ENCODE data around the gene SPG7.

SPG7 gene

DNA sequence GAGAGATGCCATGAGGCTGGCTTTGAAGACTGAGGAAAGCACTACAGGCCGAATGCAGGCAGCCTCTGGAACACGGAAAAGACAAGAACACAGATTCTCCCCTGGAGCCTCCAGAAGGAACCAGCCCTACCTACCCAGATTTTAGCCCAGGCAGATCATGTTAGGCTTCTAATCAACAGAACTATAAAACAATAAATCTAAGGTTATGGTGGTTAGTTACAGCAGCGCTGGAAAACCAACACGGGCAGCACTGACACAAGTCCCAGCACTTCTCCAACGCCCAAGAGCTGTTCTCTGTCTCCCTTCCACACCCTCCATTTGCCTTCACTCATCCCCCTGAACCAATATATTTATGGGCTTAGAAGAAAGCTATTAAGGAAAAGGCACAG is 25.4 kb upstream of the SPG7 start (continued):
- TF ChIP-seq KLF10 (tag by site-specific recombination; IDR thresholded peaks at IDR 0.05) (no peak), ZNF473 (tag by site-specific recombination; IDR thresholded peaks at IDR 0.05) (no peak), ZNF266 (tag by site-specific recombination; IDR thresholded peaks at IDR 0.05; ENCODE audit: low read depth) (no peak), ZBTB8A (tag by site-specific recombination; IDR thresholded peaks at IDR 0.05) (0 out of 2 replicates have a peak, but pooled peaks have one; percentile 23), ZNF621 (tag by site-specific recombination; IDR thresholded peaks at IDR 0.05) (no peak), ZNF571 (tag by site-specific recombination; IDR thresholded peaks at IDR 0.05) (no peak), ZNF600 (tag by site-specific recombination; IDR thresholded peaks at IDR 0.05) (peak; percentile 40; the same call in 1 of the 2 replicates), ZXDB (tag by site-specific recombination; IDR thresholded peaks at IDR 0.05) (no peak), YY1 (tag by site-specific recombination; IDR thresholded peaks at IDR 0.05) (no peak), ZNF514 (tag by site-specific recombination; IDR thresholded peaks at IDR 0.05) (no peak)
- TF ChIP-seq, protein P1, sequence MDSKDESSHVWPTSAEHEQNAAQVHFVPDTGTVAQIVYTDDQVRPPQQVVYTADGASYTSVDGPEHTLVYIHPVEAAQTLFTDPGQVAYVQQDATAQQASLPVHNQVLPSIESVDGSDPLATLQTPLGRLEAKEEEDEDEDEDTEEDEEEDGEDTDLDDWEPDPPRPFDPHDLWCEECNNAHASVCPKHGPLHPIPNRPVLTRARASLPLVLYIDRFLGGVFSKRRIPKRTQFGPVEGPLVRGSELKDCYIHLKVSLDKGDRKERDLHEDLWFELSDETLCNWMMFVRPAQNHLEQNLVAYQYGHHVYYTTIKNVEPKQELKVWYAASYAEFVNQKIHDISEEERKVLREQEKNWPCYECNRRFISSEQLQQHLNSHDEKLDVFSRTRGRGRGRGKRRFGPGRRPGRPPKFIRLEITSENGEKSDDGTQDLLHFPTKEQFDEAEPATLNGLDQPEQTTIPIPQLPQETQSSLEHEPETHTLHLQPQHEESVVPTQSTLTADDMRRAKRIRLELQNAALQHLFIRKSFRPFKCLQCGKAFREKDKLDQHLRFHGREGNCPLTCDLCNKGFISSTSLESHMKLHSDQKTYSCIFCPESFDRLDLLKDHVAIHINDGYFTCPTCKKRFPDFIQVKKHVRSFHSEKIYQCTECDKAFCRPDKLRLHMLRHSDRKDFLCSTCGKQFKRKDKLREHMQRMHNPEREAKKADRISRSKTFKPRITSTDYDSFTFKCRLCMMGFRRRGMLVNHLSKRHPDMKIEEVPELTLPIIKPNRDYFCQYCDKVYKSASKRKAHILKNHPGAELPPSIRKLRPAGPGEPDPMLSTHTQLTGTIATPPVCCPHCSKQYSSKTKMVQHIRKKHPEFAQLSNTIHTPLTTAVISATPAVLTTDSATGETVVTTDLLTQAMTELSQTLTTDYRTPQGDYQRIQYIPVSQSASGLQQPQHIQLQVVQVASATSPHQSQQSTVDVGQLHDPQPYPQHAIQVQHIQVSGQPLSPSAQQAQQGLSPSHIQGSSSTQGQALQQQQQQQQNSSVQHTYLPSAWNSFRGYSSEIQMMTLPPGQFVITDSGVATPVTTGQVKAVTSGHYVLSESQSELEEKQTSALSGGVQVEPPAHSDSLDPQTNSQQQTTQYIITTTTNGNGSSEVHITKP (tag by site-specific recombination; IDR thresholded peaks at IDR 0.05), result no peak
- TF ChIP-seq, protein P2, sequence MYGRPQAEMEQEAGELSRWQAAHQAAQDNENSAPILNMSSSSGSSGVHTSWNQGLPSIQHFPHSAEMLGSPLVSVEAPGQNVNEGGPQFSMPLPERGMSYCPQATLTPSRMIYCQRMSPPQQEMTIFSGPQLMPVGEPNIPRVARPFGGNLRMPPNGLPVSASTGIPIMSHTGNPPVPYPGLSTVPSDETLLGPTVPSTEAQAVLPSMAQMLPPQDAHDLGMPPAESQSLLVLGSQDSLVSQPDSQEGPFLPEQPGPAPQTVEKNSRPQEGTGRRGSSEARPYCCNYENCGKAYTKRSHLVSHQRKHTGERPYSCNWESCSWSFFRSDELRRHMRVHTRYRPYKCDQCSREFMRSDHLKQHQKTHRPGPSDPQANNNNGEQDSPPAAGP (tag by site-specific recombination; IDR thresholded peaks at IDR 0.05), result no peak
- TF ChIP-seq, protein P3, sequence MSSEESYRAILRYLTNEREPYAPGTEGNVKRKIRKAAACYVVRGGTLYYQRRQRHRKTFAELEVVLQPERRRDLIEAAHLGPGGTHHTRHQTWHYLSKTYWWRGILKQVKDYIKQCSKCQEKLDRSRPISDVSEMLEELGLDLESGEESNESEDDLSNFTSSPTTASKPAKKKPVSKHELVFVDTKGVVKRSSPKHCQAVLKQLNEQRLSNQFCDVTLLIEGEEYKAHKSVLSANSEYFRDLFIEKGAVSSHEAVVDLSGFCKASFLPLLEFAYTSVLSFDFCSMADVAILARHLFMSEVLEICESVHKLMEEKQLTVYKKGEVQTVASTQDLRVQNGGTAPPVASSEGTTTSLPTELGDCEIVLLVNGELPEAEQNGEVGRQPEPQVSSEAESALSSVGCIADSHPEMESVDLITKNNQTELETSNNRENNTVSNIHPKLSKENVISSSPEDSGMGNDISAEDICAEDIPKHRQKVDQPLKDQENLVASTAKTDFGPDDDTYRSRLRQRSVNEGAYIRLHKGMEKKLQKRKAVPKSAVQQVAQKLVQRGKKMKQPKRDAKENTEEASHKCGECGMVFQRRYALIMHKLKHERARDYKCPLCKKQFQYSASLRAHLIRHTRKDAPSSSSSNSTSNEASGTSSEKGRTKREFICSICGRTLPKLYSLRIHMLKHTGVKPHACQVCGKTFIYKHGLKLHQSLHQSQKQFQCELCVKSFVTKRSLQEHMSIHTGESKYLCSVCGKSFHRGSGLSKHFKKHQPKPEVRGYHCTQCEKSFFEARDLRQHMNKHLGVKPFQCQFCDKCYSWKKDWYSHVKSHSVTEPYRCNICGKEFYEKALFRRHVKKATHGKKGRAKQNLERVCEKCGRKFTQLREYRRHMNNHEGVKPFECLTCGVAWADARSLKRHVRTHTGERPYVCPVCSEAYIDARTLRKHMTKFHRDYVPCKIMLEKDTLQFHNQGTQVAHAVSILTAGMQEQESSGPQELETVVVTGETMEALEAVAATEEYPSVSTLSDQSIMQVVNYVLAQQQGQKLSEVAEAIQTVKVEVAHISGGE (tag by site-specific recombination; conservative IDR thresholded peaks at IDR 0.05; ENCODE audit: low read depth), result no peak

DNA sequence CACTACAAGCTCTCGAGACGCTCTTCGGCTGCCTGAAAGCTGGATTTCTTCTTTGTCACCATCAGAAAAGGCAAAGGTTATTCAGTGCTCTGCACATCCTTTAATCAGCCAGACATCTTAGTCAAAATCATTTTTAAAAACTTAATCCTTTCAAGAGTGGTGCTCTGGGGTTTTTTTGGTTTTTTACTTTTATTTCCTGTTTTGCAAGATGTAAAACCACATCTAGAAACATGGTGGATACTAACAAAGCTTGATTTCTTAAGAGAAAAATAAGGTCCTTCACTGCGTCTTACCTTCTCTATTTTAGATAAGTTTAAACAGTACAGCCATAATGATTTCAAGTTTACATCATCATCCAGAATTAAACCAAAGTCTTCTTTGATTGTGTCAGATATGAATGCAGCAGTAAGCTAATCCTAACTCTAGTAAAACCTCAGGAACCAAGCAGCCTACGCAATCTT is 24.1 kb upstream of the SPG7 start:
- H3K4me1 ChIP-seq (ENCODE audit: control insufficient read depth, insufficient read depth, low read length), result peaks cover 57% of the 10 kb centered on the region
- no peaks in the 10 kb centered on the region for H3K9me3 ChIP-seq (ENCODE audit: control insufficient read depth, insufficient read depth, low read depth, low read length)
- H3K27ac ChIP-seq (ENCODE audit: extremely low read depth, low read depth, low read length), result no peak overlapping the region
- ChIA-PET POLR2A (interaction anchor here (2.0 kb wide), 1 partner anchor 25 kb away, joined by 6 read pairs; the partner anchor contains the start of gene SPG7), CTCF (interaction anchor here (0.6 kb wide), 2 partner anchors 25 to 174 kb away, joined by 3 read pairs; no protein-coding TSS in a partner anchor)
- H3K4me3 ChIP-seq (ENCODE audit: low read depth, low read length), result no peak overlapping the region
- no peaks in the 10 kb centered on the region for H3K36me3 ChIP-seq (ENCODE audit: control insufficient read depth in 2 of 2, insufficient read depth in 1 of 2, low read length in 2 of 2)
- no peak for TF ChIP-seq HOXC10 (CRISPR knock-in tag; IDR thresholded peaks at IDR 0.05)
- no peak for TF ChIP-seq KLF10 (tag by site-specific recombination; IDR thresholded peaks at IDR 0.05)
- TF ChIP-seq ZNF585B (tag by site-specific recombination; IDR thresholded peaks at IDR 0.05), result no peak
- TF ChIP-seq ZBTB17 (tag by site-specific recombination; IDR thresholded peaks at IDR 0.05), result no peak
- no peak for TF ChIP-seq ZNF549 (tag by site-specific recombination; IDR thresholded peaks at IDR 0.05)
- TF ChIP-seq SALL2 (tag by site-specific recombination; IDR thresholded peaks at IDR 0.05; ENCODE audit: borderline replicate concordance), result no peak
- TF ChIP-seq, protein P4, sequence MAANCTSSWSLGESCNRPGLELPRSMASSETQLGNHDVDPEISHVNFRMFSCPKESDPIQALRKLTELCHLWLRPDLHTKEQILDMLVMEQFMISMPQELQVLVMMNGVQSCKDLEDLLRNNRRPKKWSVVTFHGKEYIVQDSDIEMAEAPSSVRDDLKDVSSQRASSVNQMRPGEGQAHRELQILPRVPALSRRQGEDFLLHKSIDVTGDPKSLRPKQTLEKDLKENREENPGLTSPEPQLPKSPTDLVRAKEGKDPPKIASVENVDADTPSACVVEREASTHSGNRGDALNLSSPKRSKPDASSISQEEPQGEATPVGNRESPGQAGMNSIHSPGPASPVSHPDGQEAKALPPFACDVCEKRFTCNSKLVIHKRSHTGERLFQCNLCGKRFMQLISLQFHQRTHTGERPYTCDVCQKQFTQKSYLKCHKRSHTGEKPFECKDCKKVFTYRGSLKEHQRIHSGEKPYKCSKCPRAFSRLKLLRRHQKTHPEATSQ (tag by site-specific recombination; IDR thresholded peaks at IDR 0.05), result no peak
- TF ChIP-seq ZNF292 (tag by site-specific recombination; IDR thresholded peaks at IDR 0.05; ENCODE audit: borderline replicate concordance, low read depth), result no peak
- TF ChIP-seq ZXDB (tag by site-specific recombination; IDR thresholded peaks at IDR 0.05), result no peak
- no peak for TF ChIP-seq GLI2 (tag by site-specific recombination; IDR thresholded peaks at IDR 0.05; ENCODE audit: borderline replicate concordance, low read depth)
- TF ChIP-seq ZNF548 (tag by site-specific recombination; IDR thresholded peaks at IDR 0.05), result no peak
- TF ChIP-seq, protein P5, sequence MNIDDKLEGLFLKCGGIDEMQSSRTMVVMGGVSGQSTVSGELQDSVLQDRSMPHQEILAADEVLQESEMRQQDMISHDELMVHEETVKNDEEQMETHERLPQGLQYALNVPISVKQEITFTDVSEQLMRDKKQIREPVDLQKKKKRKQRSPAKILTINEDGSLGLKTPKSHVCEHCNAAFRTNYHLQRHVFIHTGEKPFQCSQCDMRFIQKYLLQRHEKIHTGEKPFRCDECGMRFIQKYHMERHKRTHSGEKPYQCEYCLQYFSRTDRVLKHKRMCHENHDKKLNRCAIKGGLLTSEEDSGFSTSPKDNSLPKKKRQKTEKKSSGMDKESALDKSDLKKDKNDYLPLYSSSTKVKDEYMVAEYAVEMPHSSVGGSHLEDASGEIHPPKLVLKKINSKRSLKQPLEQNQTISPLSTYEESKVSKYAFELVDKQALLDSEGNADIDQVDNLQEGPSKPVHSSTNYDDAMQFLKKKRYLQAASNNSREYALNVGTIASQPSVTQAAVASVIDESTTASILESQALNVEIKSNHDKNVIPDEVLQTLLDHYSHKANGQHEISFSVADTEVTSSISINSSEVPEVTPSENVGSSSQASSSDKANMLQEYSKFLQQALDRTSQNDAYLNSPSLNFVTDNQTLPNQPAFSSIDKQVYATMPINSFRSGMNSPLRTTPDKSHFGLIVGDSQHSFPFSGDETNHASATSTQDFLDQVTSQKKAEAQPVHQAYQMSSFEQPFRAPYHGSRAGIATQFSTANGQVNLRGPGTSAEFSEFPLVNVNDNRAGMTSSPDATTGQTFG (tag by site-specific recombination; IDR thresholded peaks at IDR 0.05; ENCODE audit: borderline replicate concordance), result no peak
- no peak for TF ChIP-seq ZNF658 (tag by site-specific recombination; IDR thresholded peaks at IDR 0.05)

Data from HEK293 (cell line).